Mesenchymal stem cell (in vitro differentiated cells and primary cell): ENCODE results near the gene NCOA7.
"Not testable (repeated sequence)": the region's sequence is repeated elsewhere in the genome, so short reads cannot be mapped to it uniquely, and the experiment has no call there.

Source experiments
- DNase-seq: peaks from one replicate; pipeline ENCODE4 v3.0.0-alpha.2; 2013
- H2AFZ ChIP-seq: one replicate; pipeline ENCODE4 v1.6.1; 2013; ENCODE audit warnings: low read depth, mild to moderate bottlenecking, control low read depth, inconsistent platforms, low read length, moderate library complexity
- H2AK5ac ChIP-seq: 2 replicates; pipeline ENCODE4 v1.6.1; 2013; ENCODE audit warnings: low read length, moderate library complexity, mild to moderate bottlenecking, inconsistent platforms; ENCODE audit not compliant: severe bottlenecking
- H2BK120ac ChIP-seq: one replicate; pipeline ENCODE4 v1.6.1; 2013; ENCODE audit warnings: low read depth, mild to moderate bottlenecking, inconsistent platforms, low read length, moderate library complexity
- H2BK12ac ChIP-seq, 2 experiments: one replicate each; pipeline ENCODE4 v1.6.1; 2013; ENCODE audit warnings: inconsistent platforms in 2 of 2, low read length in 2 of 2, mild to moderate bottlenecking in 2 of 2, moderate library complexity in 2 of 2, control low read depth in 1 of 2
- H2BK15ac ChIP-seq: one replicate; pipeline ENCODE4 v1.6.1; 2013; ENCODE audit warnings: mild to moderate bottlenecking, low read depth, inconsistent platforms; ENCODE audit not compliant: poor library complexity, severe bottlenecking
- H2BK5ac ChIP-seq: 2 replicates; pipeline ENCODE4 v1.6.1; 2013; ENCODE audit warnings: low read depth, mild to moderate bottlenecking, low read length, control low read depth, inconsistent platforms; ENCODE audit not compliant: poor library complexity, severe bottlenecking
- H3K14ac ChIP-seq, 2 experiments: one replicate each; pipeline ENCODE4 v1.6.1; 2013; ENCODE audit warnings: inconsistent platforms in 2 of 2, low read length in 2 of 2, control low read depth in 1 of 2, mild to moderate bottlenecking in 1 of 2, moderate library complexity in 1 of 2
- H3K18ac ChIP-seq, 2 experiments: one replicate each; pipeline ENCODE4 v1.6.1; 2013; ENCODE audit warnings: inconsistent platforms in 2 of 2, low read length in 2 of 2, control low read depth in 1 of 2, low read depth in 1 of 2, mild to moderate bottlenecking in 1 of 2
- H3K23ac ChIP-seq, 2 experiments: one replicate each; pipeline ENCODE4 v1.6.1; 2013; ENCODE audit warnings: inconsistent platforms in 2 of 2, low read length in 2 of 2, mild to moderate bottlenecking in 2 of 2, moderate library complexity in 2 of 2, control low read depth in 1 of 2
- H3K27ac ChIP-seq: 2 replicates; pipeline ENCODE4 v1.5.1; 2013; ENCODE audit warnings: mild to moderate bottlenecking, moderate library complexity, low read length, control low read depth, inconsistent platforms; ENCODE audit not compliant: poor library complexity, severe bottlenecking
- H3K27me3 ChIP-seq, 2 experiments: 2 replicates each; pipeline versions ENCODE4 v1.6.1 to v1.7.0; 2013; ENCODE audit warnings: low read length in 2 of 2, mild to moderate bottlenecking in 2 of 2, moderate library complexity in 2 of 2, control low read depth in 1 of 2, inconsistent platforms in 1 of 2; ENCODE audit not compliant: control insufficient read depth in 1 of 2, insufficient read depth in 1 of 2
- H3K36me3 ChIP-seq, 2 experiments: 2 replicates each; pipeline versions ENCODE4 v1.6.1 to v1.7.0; 2013; ENCODE audit warnings: low read length in 2 of 2, control low read depth in 1 of 2, inconsistent platforms in 1 of 2, low read depth in 1 of 2, mild to moderate bottlenecking in 1 of 2; ENCODE audit not compliant: insufficient read depth in 2 of 2, control insufficient read depth in 1 of 2
- H3K4ac ChIP-seq, 2 experiments: one replicate each; pipeline ENCODE4 v1.6.1; 2013; ENCODE audit warnings: inconsistent platforms in 2 of 2, low read length in 2 of 2, mild to moderate bottlenecking in 2 of 2, moderate library complexity in 2 of 2, control low read depth in 1 of 2, low read depth in 1 of 2
- H3K4me1 ChIP-seq: 2 replicates; pipeline ENCODE4 v1.6.1; 2013; ENCODE audit warnings: low read depth, low read length, control low read depth; ENCODE audit not compliant: control insufficient read depth, insufficient read depth
- H3K4me2 ChIP-seq: 2 replicates; pipeline ENCODE4 v1.6.1; 2013; ENCODE audit warnings: low read length, mild to moderate bottlenecking, inconsistent platforms; ENCODE audit not compliant: poor library complexity, severe bottlenecking
- H3K4me3 ChIP-seq, 2 experiments: 2 replicates each; pipeline versions ENCODE4 v1.5.1 to v1.7.0; 2013; ENCODE audit warnings: low read length in 2 of 2, mild to moderate bottlenecking in 2 of 2, control low read depth in 1 of 2, low read depth in 1 of 2; ENCODE audit not compliant: insufficient read depth in 1 of 2
- H3K79me1 ChIP-seq: replicated peaks from 2 replicates; pipeline ENCODE4 v1.6.1; 2013; ENCODE audit warnings: mild to moderate bottlenecking, control low read depth, low read length, inconsistent platforms; ENCODE audit not compliant: poor library complexity, severe bottlenecking
- H3K9ac ChIP-seq: 2 replicates; pipeline ENCODE4 v1.7.0; 2013; ENCODE audit warnings: mild to moderate bottlenecking, low read length, moderate library complexity
- H3K9me3 ChIP-seq: 2 replicates; pipeline ENCODE4 v1.7.0; 2013; ENCODE audit warnings: mild to moderate bottlenecking, low read length; ENCODE audit not compliant: control insufficient read depth
- H4K8ac ChIP-seq: one replicate; pipeline ENCODE4 v1.6.1; 2013; ENCODE audit warnings: inconsistent platforms, mild to moderate bottlenecking, low read length, moderate library complexity
- H4K91ac ChIP-seq: one replicate; pipeline ENCODE4 v1.6.1; 2013; ENCODE audit warnings: mild to moderate bottlenecking, low read length, inconsistent platforms
- WGBS: methylation state at CpG from one replicate; pipeline ENCODE4 v1.1.7; 2013; ENCODE audit warnings: mixed read lengths; 5-methylcytosine and 5-hydroxymethylcytosine counted together

Gene NCOA7

GRCh38 chr6:125948455-125948854 lies 157.7 kb downstream of the NCOA7 start:
- H3K4me2 ChIP-seq = no peak overlapping the region
- H2AK5ac ChIP-seq = no peak overlapping the region
- no peak overlapping the region for H4K8ac ChIP-seq
- no peak overlapping the region for H3K4ac ChIP-seq
- no peak overlapping the region for H3K4me3 ChIP-seq
- H4K91ac ChIP-seq = no peak overlapping the region
- H2BK120ac ChIP-seq = no peak overlapping the region
- no peak overlapping the region for H2BK12ac ChIP-seq
- H3K9ac ChIP-seq = no peak overlapping the region
- H3K79me1 ChIP-seq = no peaks in the 10 kb centered on the region
- no peaks in the 10 kb centered on the region for H3K9me3 ChIP-seq
- H3K18ac ChIP-seq = peak overlapping the region in 1 of 2 experiments; percentile 58
- WGBS = 96% methylated on average over 3 of the region's 3 CpGs
- no peak overlapping the region for H3K23ac ChIP-seq
- no peak overlapping the region for H3K27ac ChIP-seq
- H2AFZ ChIP-seq = no peak overlapping the region
- H3K14ac ChIP-seq = no peak overlapping the region
- H3K4me1 ChIP-seq = peaks cover 7% of the 10 kb centered on the region
- no peaks in the 10 kb centered on the region for H3K27me3 ChIP-seq
- DNase-seq = no peak
- no peak overlapping the region for H2BK5ac ChIP-seq
- H3K36me3 ChIP-seq = no peaks in the 10 kb centered on the region
- H2BK15ac ChIP-seq = no peak overlapping the region

GRCh38 chr6:125949069-125949468 lies 158.3 kb downstream of the NCOA7 start:
- no peak for DNase-seq
- H3K79me1 ChIP-seq = no peaks in the 10 kb centered on the region
- H3K4me3 ChIP-seq = no peak overlapping the region
- 75% methylated on average over 2 of the region's 2 CpGs for WGBS
- H3K27me3 ChIP-seq = peaks cover 0 to 3% of the 10 kb centered on the region in 2 experiments
- no peak overlapping the region for H3K27ac ChIP-seq
- no peak overlapping the region for H3K9ac ChIP-seq
- H3K4me2 ChIP-seq = no peak overlapping the region
- no peak overlapping the region for H3K14ac ChIP-seq
- H2BK12ac ChIP-seq = peak overlapping the region in 1 of 2 experiments; percentile 83
- no peak overlapping the region for H3K23ac ChIP-seq
- H2BK15ac ChIP-seq = no peak overlapping the region
- H3K36me3 ChIP-seq = no peaks in the 10 kb centered on the region
- no peak overlapping the region for H2BK120ac ChIP-seq
- H2AFZ ChIP-seq = no peak overlapping the region
- no peak overlapping the region for H3K4ac ChIP-seq
- H3K18ac ChIP-seq = peak overlapping the region; percentile 11 to 54
- H2BK5ac ChIP-seq = no peak overlapping the region
- H2AK5ac ChIP-seq = no peak overlapping the region
- H4K8ac ChIP-seq = no peak overlapping the region
- H3K9me3 ChIP-seq = no peaks in the 10 kb centered on the region
- no peak overlapping the region for H4K91ac ChIP-seq
- H3K4me1 ChIP-seq = peaks cover 9% of the 10 kb centered on the region

- Histone ChIP-seq H4K8ac (no peak overlapping the region), H3K18ac (peak overlapping the region in 1 of 2 experiments; percentile 30), H3K27me3 (peaks cover 0 to 6% of the 10 kb centered on the region in 2 experiments)
These were observed 159.5 kb downstream of the NCOA7 start for GRCh38 chr6:125950293-125950692.

GRCh38 chr6:125950716-125951115 lies 160.0 kb downstream of the NCOA7 start:
- DNase-seq, H2BK5ac ChIP-seq, H3K4ac ChIP-seq, H3K36me3 ChIP-seq, H2AK5ac ChIP-seq, H2BK15ac ChIP-seq, H3K4me1 ChIP-seq, H3K27me3 ChIP-seq, H3K9me3 ChIP-seq, H4K91ac ChIP-seq, H3K14ac ChIP-seq, H4K8ac ChIP-seq, H2BK120ac ChIP-seq, H3K79me1 ChIP-seq, H3K18ac ChIP-seq, H3K23ac ChIP-seq, H3K4me2 ChIP-seq, H3K4me3 ChIP-seq, H3K9ac ChIP-seq, H2AFZ ChIP-seq, H3K27ac ChIP-seq: not testable (repeated sequence)
- WGBS = 80% methylated on average over 6 of the region's 6 CpGs
- H2BK12ac ChIP-seq = peak overlapping the region in 1 of 2 experiments; percentile 24

More at GRCh38 chr6:125950293-125950692, 159.5 kb downstream of the NCOA7 start:
- Histone ChIP-seq H3K4me1 (peaks cover 9% of the 10 kb centered on the region), H3K4me2 (no peak overlapping the region), H2BK120ac (no peak overlapping the region), H3K14ac (no peak overlapping the region), H3K4me3 (no peak overlapping the region), H4K91ac (no peak overlapping the region), H3K9me3 (no peaks in the 10 kb centered on the region), H2BK15ac (no peak overlapping the region), H2AFZ (no peak overlapping the region), H3K4ac (no peak overlapping the region), H3K23ac (no peak overlapping the region), H2BK5ac (no peak overlapping the region), H3K36me3 (no peaks in the 10 kb centered on the region), H3K79me1 (no peaks in the 10 kb centered on the region), H2AK5ac (no peak overlapping the region), H3K27ac (no peak overlapping the region), H3K9ac (no peak overlapping the region), H2BK12ac (no peak overlapping the region)
- DNase-seq = peak; percentile 73
- WGBS = 51% methylated on average over 6 of the region's 6 CpGs
